ENCODE measurements around the gene POU2AF3.
"Not testable (repeated sequence)": the region's sequence is repeated elsewhere in the genome, so short reads cannot be mapped to it uniquely, and the experiment has no call there.

Gene POU2AF3

DNA sequence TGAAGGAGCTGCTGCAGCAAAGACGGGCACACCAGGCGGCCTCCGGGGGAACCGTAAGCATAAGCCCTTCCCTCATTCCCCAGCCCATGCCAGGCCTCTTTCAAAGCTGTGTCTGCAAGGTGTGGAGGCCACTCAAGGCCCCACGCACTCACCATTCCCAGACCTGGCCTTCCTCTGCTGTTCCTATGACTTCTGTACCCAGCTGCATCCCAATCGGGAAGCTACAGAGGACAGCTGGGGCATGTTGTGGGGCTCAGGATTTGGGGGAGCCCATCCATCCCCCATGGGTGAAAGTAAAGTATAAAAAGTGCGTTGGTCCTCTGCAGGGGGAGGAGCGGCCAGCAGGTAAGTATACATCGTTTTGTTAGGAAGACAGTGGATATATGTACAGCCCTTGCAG lies 2.2 kb downstream of the POU2AF3 start:
- DNase-seq (ENCODE audit: low read depth, low spot score) = no peak

DNA sequence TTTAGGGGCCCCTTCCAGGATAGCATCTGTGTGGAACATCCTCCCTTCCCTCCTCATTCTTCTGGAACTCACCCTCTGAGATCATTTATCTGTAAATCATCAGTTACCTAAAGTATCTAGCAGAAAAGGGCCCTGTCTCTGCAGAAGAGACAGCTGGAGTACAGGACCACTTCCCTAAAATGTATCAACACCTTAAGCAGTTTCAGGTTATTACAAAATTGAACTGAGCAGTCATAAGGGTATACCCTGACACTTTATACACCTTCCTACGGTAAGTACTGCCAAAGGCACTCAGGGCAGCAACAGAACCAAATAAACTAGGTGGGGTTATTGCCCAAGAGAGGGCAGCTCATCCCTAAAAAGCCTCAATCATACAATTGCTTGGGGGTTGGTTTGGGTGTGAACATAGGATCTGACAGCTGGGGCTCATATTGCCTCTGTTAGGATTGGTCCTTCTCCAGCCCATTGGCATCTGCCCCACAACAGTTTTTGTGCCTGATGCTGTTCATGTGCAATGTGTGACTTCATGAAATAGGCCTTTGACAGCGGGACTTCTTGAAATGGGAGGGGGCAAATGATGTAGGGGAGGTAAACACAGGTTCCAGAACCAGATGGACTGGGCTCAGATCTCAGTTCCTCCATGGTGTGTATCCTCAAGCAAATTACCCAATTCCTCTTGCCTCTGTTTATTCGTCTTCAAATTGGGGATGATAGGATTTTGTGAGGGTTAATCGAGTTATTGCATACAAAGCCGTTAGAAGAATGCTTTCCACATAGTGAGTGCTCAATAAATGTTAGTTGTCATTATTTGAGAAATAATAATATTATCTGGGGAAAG lies 2.9 kb downstream of the POU2AF3 start:
- no peak for DNase-seq (ENCODE audit: low read depth, low spot score)

DNA sequence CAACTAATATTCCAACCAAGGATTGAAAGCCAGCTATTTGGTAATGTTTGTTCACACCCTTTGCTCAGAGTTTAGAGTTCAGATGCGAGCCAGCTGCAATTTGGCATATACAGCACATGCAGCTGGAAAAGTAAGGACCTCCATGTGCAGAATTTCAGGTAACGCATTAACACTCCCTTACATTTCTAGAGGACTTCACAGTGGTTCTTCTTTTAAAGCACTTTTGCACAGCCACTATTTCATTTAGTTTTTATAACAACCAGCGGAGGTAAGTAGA lies 3.4 kb downstream of the POU2AF3 start:
- no peak for DNase-seq (ENCODE audit: low read depth, low spot score)

GRCh38 chr11:111302298-111302697 lies 4.0 kb downstream of the POU2AF3 start:
- no peak for DNase-seq (ENCODE audit: low read depth, low spot score)

DNA sequence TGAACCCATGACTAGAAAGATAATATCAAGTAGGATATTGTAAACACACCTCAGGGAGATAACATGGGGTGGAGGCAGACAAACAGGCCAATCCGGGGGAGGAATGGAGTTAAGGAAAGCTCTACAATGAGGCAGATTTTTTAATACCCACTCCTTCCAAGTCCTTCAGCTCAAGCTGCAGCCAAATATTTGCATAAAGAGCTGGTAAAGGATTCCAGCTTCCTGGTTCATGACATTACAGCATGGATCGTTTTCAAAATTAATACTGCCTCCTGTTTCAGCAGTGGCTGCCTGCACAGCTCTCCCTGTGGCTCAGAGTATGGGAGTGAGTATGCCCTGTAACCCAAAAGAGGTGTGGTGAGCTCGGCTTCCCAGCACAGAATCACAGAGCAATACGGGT lies 5.1 kb downstream of the POU2AF3 start:
- DNase-seq (ENCODE audit: low read depth, low spot score) = no peak

DNA sequence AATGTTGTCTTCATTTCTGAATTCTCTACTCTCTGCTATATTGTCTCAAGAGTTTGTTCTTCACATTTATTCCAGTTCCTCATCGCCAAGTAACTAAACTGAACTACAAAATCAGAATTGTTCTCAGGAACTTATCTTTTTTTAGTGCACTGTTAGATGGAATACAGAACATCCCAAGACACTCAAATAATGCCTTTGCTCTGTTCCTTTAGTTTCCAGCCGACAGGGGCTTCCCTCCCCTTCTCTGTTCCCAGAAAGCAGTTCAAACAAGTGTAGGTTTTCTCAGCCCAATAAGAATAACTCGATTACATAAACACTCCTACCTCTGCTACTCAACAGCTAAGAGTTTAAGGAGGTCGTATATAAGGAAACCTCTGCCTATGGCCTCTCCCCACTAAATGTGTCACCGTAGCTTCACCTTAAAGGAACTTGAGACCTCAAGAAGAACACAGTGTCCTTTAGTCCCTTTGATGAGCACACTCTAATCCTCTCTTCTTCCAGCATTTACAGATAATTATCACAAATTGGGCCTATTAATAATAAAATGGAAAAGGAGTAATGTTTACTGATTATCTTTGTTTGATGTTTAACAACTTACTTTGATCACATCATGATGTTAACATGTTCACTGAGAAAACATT lies 6.9 kb downstream of the POU2AF3 start:
- DNase-seq (ENCODE audit: low read depth, low spot score) = no peak

DNA sequence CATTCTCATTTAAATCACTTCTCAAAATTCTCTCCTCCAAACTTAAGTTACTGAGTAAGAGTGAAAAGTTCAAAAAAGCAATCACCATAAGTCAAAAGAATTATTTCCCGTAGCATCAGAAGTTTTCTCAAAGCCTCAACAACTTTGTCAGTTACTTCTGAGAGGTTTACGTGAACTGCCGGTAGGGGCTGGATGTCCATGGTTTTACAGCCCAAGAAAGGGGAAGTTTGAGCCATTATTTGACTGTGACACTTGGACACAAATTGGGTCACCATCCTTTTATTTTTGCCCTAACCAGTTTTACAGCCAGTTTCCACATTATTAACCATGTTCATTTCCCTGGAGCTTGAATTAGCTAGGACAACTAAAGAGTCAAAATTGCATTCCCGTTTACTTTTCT lies 7.5 kb downstream of the POU2AF3 start:
- no peak for DNase-seq (ENCODE audit: low read depth, low spot score)

DNA sequence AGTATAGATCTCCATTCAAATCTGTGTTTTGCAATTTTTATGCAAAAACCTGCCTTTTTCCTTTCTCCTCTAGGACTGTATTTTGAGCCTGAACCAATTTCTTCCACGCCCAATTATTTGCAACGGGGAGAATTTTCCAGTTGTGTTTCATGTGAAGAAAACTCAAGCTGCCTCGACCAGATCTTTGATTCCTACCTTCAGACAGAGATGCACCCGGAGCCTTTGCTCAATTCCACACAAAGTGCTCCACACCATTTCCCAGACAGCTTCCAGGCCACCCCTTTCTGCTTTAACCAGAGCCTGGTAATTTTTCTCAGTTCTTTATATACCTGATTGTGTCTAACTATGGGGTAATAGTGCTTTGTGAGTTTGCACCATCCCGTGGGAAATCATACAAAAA lies 8.0 kb downstream of the POU2AF3 start:
- no peak for DNase-seq (ENCODE audit: low read depth, low spot score)

- DNase-seq (ENCODE audit: low read depth, low spot score) = no peak
Observed at GRCh38 chr11:111307472-111308108, 9.2 kb downstream of the POU2AF3 start.

DNA sequence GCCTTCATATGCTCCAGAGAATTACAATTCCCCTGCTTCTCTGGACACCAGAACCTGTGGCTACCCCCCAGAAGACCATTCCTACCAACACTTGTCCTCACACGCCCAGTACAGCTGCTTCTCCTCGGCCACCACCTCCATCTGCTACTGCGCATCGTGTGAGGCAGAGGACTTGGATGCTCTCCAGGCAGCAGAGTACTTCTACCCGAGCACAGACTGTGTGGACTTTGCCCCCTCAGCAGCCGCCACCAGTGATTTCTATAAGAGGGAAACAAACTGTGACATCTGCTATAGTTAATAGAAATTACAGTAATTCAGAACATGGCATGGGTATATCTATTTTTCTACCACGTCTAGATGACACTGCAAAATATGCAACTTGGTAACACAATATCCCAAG lies 9.8 kb downstream of the POU2AF3 start:
- DNase-seq (ENCODE audit: low read depth, low spot score) = no peak

GRCh38 chr11:111309215-111309915 lies 11.0 kb downstream of the POU2AF3 start:
- no peak for DNase-seq (ENCODE audit: low read depth, low spot score)

DNA sequence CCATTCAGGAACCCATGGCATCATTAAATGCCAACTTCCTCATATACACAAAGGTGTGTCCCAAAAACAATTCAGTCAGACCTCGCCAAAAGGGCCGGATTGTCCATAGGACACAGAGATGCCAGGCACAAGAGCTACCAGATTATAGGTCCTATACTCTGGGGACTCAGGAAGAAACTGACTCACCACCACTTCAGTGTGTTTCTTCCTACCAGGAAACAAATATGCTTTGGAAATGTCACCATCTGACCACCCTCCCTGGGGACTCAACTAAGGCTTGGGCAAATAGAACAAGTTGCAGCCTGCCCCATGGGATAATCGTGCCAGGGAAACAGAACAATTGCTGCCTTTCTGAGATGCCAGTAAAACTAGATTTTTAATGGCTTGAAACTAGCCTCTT lies 11.7 kb downstream of the POU2AF3 start:
- DNase-seq (ENCODE audit: low read depth, low spot score) = no peak

DNA sequence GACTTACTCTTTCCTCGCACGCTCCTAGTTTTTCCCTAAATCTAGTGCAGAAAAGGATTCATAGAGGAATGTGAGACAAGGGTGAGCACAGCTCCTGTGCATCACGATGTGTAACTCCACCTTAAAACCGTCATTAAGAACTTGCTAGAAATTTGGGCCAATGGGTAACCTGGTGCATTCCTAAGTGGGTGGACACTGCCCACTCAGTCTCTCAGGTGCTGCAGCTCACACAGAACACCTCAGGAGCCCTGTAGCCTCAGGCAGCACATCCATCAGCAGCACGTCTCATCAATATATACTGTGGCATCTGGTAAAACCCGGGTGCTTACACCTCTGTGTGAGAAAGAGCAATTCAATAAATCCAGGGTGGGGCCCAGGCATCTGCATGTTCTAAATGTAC lies 12.4 kb downstream of the POU2AF3 start:
- no peak for DNase-seq (ENCODE audit: low read depth, low spot score)

DNA sequence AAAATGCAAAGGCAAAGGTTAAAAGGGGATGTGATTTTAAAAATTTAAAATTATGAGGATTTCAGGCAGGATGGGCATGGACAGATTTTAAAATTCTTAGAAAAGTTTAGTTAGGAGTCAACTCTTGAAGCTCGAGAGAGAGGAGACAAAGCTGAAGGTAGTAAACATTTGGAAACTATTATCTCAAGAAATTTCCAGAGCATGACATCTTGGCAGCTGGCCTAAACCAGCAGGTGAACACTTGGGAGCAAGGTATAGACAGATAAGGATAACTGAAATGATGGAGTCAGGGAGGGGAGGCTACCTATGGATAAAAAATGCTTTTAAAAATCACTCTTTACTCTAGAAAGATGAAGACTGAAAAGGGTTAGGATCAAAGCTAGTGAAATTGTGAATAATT lies 13.7 kb downstream of the POU2AF3 start:
- no peak for DNase-seq (ENCODE audit: low read depth, low spot score)

GRCh38 chr11:111319296-111319695 lies 20.9 kb downstream of the POU2AF3 start:
- DNase-seq (ENCODE audit: low read depth, low spot score) = no peak

DNA sequence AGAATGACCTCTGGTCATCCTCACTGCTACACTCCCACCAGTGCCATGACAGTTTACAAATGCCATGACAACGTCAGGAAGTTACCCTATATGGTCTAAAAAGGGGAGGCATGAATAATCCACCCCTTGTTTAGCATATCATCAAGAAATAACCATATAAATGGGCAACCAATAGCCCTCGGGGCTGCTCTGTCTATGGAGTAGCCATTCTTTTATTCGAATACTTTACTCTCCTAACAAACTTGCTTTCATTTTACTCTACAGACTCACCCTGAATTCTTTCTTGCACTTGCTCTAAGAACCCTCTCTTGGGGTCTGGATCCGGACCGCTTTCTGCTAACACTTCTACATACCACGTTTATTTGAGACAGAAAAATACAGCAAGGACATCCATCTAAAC lies 21.9 kb downstream of the POU2AF3 start:
- not testable (repeated sequence) for DNase-seq (ENCODE audit: low read depth, low spot score)

DNA sequence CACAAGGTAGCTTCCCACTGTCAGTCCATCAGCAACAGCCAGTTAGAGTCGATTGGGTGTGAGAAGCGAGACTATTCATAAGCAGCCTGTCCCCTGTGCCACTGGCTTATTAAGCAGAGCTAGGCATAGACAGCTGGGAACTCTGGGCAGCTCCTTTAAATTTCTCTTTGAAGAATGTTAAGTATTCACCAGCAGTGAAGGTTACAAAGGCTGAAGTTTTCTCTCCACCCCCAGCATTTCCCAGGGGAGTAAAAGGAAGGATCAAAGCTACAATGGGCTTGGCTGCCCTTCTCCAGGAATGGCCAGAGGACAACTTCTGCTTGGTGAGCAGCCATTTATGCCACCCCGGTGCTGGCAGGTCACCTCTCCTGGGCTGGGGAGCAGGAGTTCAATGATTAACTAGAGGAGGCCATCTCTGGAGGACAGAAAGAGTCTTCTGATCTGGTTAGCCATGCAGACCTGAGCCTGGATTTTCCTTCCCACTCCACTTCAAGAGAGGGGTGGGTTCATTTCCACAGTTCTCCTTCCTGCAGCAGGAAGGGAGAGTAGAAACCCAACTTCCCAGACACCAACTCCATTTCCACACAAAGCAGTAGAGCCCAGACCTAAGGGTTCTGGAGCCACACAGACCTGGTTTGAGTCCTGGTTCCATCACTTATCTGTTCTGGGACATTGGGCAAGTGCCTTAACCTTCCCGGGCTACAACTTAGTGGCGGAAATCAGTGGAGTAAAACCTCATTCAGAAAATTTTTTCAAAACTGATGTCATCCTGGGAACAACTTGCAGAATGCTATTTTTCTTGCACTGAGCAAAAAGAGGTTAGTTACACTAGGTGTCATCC lies 22.6 kb downstream of the POU2AF3 start:
- DNase-seq (ENCODE audit: low read depth, low spot score) = no peak

DNA sequence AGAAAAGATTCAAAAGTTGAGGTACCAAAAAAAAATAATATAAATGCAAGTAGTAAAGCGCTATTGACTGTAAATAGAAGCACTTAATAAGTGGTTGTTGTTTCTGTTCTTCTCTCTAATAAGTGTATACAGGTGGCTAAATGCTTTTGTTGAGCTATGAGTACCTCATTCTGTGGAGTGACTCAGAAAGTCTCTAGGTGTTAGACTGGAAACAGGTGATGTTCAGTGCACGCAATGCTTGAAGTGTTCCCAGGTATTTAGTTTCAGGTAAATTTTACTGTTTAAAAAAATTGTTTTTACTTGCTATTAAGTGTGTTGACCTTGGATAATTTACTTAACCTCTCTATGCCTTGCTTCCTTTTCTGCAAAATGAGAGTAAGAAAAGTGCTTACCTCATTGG lies 24.2 kb downstream of the POU2AF3 start:
- DNase-seq (ENCODE audit: low read depth, low spot score) = no peak

GRCh38 chr11:111324277-111324720 lies 26.0 kb downstream of the POU2AF3 start:
- no peak for DNase-seq (ENCODE audit: low read depth, low spot score)

GRCh38 chr11:111325259-111325658 lies 26.9 kb downstream of the POU2AF3 start:
- DNase-seq (ENCODE audit: low read depth, low spot score) = no peak

- no peak for DNase-seq (ENCODE audit: low read depth, low spot score)
Observed at GRCh38 chr11:111326824-111327223, 28.5 kb downstream of the POU2AF3 start.

All from iPS DF 19.7 (cell line).